ENCODE measurements around the gene EXOC6B.

The EXOC6B gene

DNA sequence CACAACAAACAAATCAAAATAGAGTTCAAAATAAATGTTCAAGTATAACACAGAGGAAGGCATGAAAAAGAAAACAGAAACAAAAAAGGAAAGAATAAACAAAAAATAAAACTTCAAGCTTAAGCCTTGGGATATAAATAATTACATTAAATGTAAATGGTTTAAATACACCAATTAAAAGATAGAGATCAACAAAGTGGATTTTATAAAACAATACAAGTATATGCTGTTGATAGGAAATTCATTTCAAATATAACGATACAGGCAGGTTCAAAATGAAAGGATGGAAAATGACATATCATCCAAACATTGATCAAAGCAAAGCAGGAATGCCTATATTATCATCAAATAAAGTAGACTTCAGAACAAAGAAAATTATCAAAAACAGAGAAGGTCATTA, 16.7 kb downstream of the EXOC6B start:
- H4K8ac ChIP-seq (ENCODE audit: low read depth, low read length), result no peak overlapping the region
- no peak overlapping the region for H4K12ac ChIP-seq (ENCODE audit: low read depth, low read length)
- H3K23ac ChIP-seq (ENCODE audit: low read length), result no peak overlapping the region
- no peak overlapping the region for H3K4me2 ChIP-seq (ENCODE audit: low read length)
- H3K4me3 ChIP-seq (ENCODE audit: low read depth, low read length), result no peak overlapping the region
- no CpG with 5 or more reads among the region's 1 CpG for WGBS (ENCODE audit: extremely low coverage, insufficient coverage, insufficient read length)
- no peaks in the 10 kb centered on the region for H3K79me1 ChIP-seq (ENCODE audit: low read length)
- no peak overlapping the region for H3K27ac ChIP-seq (ENCODE audit: low read depth, low read length)
- H3K9ac ChIP-seq (ENCODE audit: low read length), result no peak overlapping the region
- H2AK5ac ChIP-seq (ENCODE audit: low read length), result no peak overlapping the region
- no peak overlapping the region for H2BK12ac ChIP-seq (ENCODE audit: low read length)
- H2AFZ ChIP-seq (ENCODE audit: insufficient read depth, low read length, poor library complexity), result no peak overlapping the region
- H3K4me1 ChIP-seq (ENCODE audit: control insufficient read depth in 1 of 2, insufficient read depth in 2 of 2, low read length in 2 of 2), result no peaks in the 10 kb centered on the region
- H2BK120ac ChIP-seq (ENCODE audit: insufficient read depth, low read length, poor library complexity), result no peak overlapping the region
- no peak overlapping the region for H4K91ac ChIP-seq (ENCODE audit: low read depth, low read length)
- no peaks in the 10 kb centered on the region for H3K27me3 ChIP-seq (ENCODE audit: insufficient read depth, low read length)
- peaks cover 0 to 2% of the 10 kb centered on the region in 2 experiments for H3K36me3 ChIP-seq (ENCODE audit: control insufficient read depth in 1 of 2, insufficient read depth in 2 of 2, low read length in 2 of 2)
- H3K14ac ChIP-seq (ENCODE audit: low read length), result no peak overlapping the region
- no peak overlapping the region for H3K4ac ChIP-seq (ENCODE audit: low read depth, low read length)
- no peak overlapping the region for H3K18ac ChIP-seq (ENCODE audit: low read length)
- H3K9me3 ChIP-seq (ENCODE audit: insufficient read depth, low read depth, low read length), result peaks cover 3% of the 10 kb centered on the region
- H2BK5ac ChIP-seq (ENCODE audit: low read depth, low read length, poor library complexity), result no peak overlapping the region
- no peaks in the 10 kb centered on the region for H3K79me2 ChIP-seq (ENCODE audit: control insufficient read depth, insufficient read depth, low read length, poor library complexity)
- no peak for DNase-seq

DNA sequence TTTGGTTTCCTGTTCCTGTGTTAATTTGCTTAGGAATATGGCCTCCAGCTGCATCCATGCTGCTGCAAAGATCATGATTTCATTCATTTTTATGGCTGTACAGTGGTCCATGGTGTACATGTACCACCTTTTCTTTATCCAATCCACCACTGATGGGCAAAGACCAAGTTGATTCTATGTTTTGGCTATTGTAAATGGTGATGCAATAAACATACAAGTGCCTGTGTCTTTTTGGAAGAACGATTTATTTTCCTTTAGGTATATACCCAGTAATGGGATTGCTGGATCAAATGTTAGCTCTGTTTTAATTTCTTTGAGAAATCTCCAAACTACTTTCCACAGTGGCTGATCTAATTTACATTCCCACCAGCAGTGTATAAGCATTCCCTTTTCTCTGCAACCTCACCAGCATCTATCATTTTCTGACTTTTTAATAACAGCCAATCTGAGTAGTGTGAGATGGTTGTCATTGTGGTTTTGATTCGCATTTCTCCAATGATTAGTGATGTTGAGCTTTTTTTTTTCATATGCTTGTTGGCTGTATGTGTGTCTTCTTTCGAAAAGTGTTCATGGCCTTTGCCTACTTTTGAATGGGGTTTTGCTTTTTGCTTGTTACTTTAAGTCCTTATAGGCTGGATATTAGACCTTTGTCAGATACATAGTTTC, 19.4 kb downstream of the EXOC6B start:
- Histone ChIP-seq H3K9ac (ENCODE audit: low read length) (no peak overlapping the region), H2BK120ac (ENCODE audit: insufficient read depth, low read length, poor library complexity) (no peak overlapping the region), H3K79me2 (ENCODE audit: control insufficient read depth, insufficient read depth, low read length, poor library complexity) (no peaks in the 10 kb centered on the region), H3K14ac (ENCODE audit: low read length) (no peak overlapping the region), H3K27ac (ENCODE audit: low read depth, low read length) (no peak overlapping the region), H2BK5ac (ENCODE audit: low read depth, low read length, poor library complexity) (no peak overlapping the region), H3K4ac (ENCODE audit: low read depth, low read length) (no peak overlapping the region), H3K4me1 (ENCODE audit: control insufficient read depth in 1 of 2, insufficient read depth in 2 of 2, low read length in 2 of 2) (no peaks in the 10 kb centered on the region), H2AFZ (ENCODE audit: insufficient read depth, low read length, poor library complexity) (no peak overlapping the region), H3K9me3 (ENCODE audit: insufficient read depth, low read depth, low read length) (peaks cover 3% of the 10 kb centered on the region), H3K23ac (ENCODE audit: low read length) (no peak overlapping the region), H3K27me3 (ENCODE audit: insufficient read depth, low read length) (no peaks in the 10 kb centered on the region), H4K91ac (ENCODE audit: low read depth, low read length) (no peak overlapping the region), H3K36me3 (ENCODE audit: control insufficient read depth in 1 of 2, insufficient read depth in 2 of 2, low read length in 2 of 2) (peaks cover 0 to 2% of the 10 kb centered on the region in 2 experiments), H3K4me3 (ENCODE audit: low read depth, low read length) (no peak overlapping the region), H4K8ac (ENCODE audit: low read depth, low read length) (no peak overlapping the region), H2BK12ac (ENCODE audit: low read length) (no peak overlapping the region), H3K79me1 (ENCODE audit: low read length) (no peaks in the 10 kb centered on the region), H3K4me2 (ENCODE audit: low read length) (no peak overlapping the region), H3K18ac (ENCODE audit: low read length) (no peak overlapping the region), H2AK5ac (ENCODE audit: low read length) (no peak overlapping the region), H4K12ac (ENCODE audit: low read depth, low read length) (no peak overlapping the region)
- DNase-seq, result no peak
- WGBS (ENCODE audit: extremely low coverage, insufficient coverage, insufficient read length), result no CpG with 5 or more reads among the region's 3 CpGs

DNA sequence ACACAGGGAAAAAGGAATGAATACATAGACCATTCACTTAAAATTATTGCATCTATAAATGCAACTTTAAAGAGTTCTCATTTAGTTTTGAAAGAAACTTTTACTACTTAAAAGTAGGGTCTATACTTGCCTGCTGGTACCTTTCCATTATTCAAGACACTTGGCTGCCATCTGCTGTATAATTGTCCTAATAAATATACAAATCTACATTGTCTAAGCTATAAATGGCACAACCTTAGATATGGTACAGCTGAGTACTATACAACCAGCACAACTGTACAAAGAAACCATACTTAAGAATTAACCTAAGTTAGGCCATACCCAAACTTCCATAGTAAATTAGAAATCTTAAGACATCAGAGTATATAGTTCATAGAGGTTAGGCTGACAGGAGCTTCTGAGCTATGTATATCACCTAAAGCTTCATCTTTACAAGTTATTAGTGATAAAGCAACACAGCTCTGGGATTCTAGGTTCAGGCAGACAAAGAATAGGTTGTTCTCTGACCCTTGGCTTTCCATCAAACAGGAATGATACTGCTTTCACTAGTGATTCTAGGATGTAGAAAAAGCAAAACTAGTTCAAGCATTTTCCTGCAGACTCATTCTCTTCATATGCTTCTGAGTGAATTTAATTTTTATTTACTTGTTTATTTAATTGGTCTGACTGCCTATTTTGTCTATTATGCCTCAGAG, 22.1 kb downstream of the EXOC6B start:
- Histone ChIP-seq H3K27ac (ENCODE audit: low read depth, low read length) (no peak overlapping the region), H3K4me1 (ENCODE audit: control insufficient read depth in 1 of 2, insufficient read depth in 2 of 2, low read length in 2 of 2) (no peaks in the 10 kb centered on the region), H3K14ac (ENCODE audit: low read length) (no peak overlapping the region), H3K36me3 (ENCODE audit: control insufficient read depth in 1 of 2, insufficient read depth in 2 of 2, low read length in 2 of 2) (no peaks in the 10 kb centered on the region), H3K4me2 (ENCODE audit: low read length) (no peak overlapping the region), H3K4ac (ENCODE audit: low read depth, low read length) (no peak overlapping the region), H4K8ac (ENCODE audit: low read depth, low read length) (no peak overlapping the region), H3K4me3 (ENCODE audit: low read depth, low read length) (no peak overlapping the region), H4K12ac (ENCODE audit: low read depth, low read length) (no peak overlapping the region), H3K79me1 (ENCODE audit: low read length) (no peaks in the 10 kb centered on the region), H2AK5ac (ENCODE audit: low read length) (no peak overlapping the region), H3K9me3 (ENCODE audit: insufficient read depth, low read depth, low read length) (peaks cover 2% of the 10 kb centered on the region), H3K18ac (ENCODE audit: low read length) (no peak overlapping the region), H2BK120ac (ENCODE audit: insufficient read depth, low read length, poor library complexity) (no peak overlapping the region), H3K9ac (ENCODE audit: low read length) (no peak overlapping the region), H4K91ac (ENCODE audit: low read depth, low read length) (no peak overlapping the region), H2BK12ac (ENCODE audit: low read length) (no peak overlapping the region), H3K23ac (ENCODE audit: low read length) (no peak overlapping the region), H3K79me2 (ENCODE audit: control insufficient read depth, insufficient read depth, low read length, poor library complexity) (no peaks in the 10 kb centered on the region), H3K27me3 (ENCODE audit: insufficient read depth, low read length) (no peaks in the 10 kb centered on the region), H2AFZ (ENCODE audit: insufficient read depth, low read length, poor library complexity) (no peak overlapping the region), H2BK5ac (ENCODE audit: low read depth, low read length, poor library complexity) (no peak overlapping the region)
- DNase-seq, result no peak

DNA sequence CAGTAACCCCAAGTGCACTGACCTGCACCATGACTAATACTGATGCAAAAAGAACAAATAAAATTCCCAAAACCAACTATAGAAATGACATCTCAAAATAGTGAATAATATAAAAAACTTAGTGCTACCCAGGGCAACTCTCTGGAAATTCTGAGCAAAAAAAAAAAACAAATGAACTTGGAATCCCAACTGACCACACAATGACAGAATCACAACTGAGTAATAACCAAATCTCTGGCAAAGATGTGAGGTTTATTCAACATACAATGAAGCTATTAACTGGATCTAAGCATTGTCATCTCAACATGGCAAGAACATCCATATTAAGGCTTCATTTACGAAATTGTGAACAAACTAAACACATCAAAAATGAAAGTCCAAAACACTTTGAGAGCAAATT, 22.7 kb downstream of the EXOC6B start:
- Histone ChIP-seq H3K18ac (ENCODE audit: low read length) (no peak overlapping the region), H4K12ac (ENCODE audit: low read depth, low read length) (no peak overlapping the region), H3K27me3 (ENCODE audit: insufficient read depth, low read length) (no peaks in the 10 kb centered on the region), H3K4me2 (ENCODE audit: low read length) (no peak overlapping the region), H4K8ac (ENCODE audit: low read depth, low read length) (no peak overlapping the region), H2BK12ac (ENCODE audit: low read length) (no peak overlapping the region), H3K79me2 (ENCODE audit: control insufficient read depth, insufficient read depth, low read length, poor library complexity) (no peaks in the 10 kb centered on the region), H3K27ac (ENCODE audit: low read depth, low read length) (no peak overlapping the region), H3K9ac (ENCODE audit: low read length) (no peak overlapping the region), H2AFZ (ENCODE audit: insufficient read depth, low read length, poor library complexity) (no peak overlapping the region), H3K9me3 (ENCODE audit: insufficient read depth, low read depth, low read length) (no peaks in the 10 kb centered on the region), H4K91ac (ENCODE audit: low read depth, low read length) (no peak overlapping the region), H2AK5ac (ENCODE audit: low read length) (no peak overlapping the region), H3K4me1 (ENCODE audit: control insufficient read depth in 1 of 2, insufficient read depth in 2 of 2, low read length in 2 of 2) (no peaks in the 10 kb centered on the region), H3K36me3 (ENCODE audit: control insufficient read depth in 1 of 2, insufficient read depth in 2 of 2, low read length in 2 of 2) (no peaks in the 10 kb centered on the region), H3K14ac (ENCODE audit: low read length) (no peak overlapping the region), H2BK5ac (ENCODE audit: low read depth, low read length, poor library complexity) (no peak overlapping the region), H3K79me1 (ENCODE audit: low read length) (no peaks in the 10 kb centered on the region), H3K23ac (ENCODE audit: low read length) (no peak overlapping the region), H3K4ac (ENCODE audit: low read depth, low read length) (no peak overlapping the region), H2BK120ac (ENCODE audit: insufficient read depth, low read length, poor library complexity) (no peak overlapping the region), H3K4me3 (ENCODE audit: low read depth, low read length) (no peak overlapping the region)
- no peak for DNase-seq
- WGBS (ENCODE audit: extremely low coverage, insufficient coverage, insufficient read length), result no CpG with 5 or more reads among the region's 1 CpG
